GM19351 (cell line): ENCODE data around the gene BCAP31.
"Not testable (repeated sequence)": the region's sequence is repeated elsewhere in the genome, so short reads cannot be mapped to it uniquely, and the experiment has no call there.

Experiments
- ATAC-seq: cut with Tn5 transposase; IDR thresholded peaks from one replicate; pipeline ENCODE4 v1.9.1; 2021; ENCODE audit warnings: mild to moderate bottlenecking, moderate library complexity; ENCODE audit not compliant: unreplicated experiment

Gene BCAP31

GRCh38 chrX:153736071-153736820 lies 12.1 kb upstream of the BCAP31 start:
- ATAC-seq = no peak

DNA sequence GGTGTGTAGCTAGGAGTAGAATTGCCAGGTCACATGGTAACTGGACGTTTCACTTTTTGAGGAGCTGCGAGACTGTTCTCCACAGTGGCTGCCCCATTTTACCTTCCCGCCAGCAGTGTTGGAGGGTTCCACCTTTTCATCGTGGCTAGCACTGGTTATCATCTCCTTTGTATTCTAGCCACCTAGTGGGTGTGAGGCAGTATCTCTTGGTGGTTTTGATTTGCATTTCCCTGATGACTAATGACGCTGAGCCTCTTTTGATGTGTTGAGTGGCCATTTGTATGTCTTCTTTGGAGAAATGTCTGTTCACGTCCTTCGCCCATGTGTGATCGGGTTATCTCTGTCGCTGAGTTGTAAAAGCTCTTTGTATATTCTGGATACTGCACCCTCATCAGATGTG lies 11.1 kb upstream of the BCAP31 start:
- ATAC-seq = peak; percentile 75

DNA sequence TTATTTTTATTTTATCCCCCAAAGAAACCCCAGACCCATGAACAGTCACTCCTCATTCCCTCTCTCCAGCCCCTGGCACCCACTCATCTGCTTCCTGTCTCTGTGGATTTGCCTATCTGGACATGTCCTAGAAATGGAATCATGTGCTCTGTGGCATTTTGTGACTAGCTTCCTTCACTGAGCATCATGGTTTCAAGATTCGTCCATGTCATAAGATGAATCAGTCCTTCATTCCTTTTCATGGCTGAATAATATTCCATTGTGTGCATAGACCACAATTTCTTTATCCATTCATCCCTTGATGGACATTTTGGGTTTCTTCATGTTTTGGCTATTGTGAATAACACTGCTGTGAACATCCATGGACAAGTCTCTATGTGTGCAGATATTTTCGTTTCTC lies 10.7 kb upstream of the BCAP31 start:
- no peak for ATAC-seq

GRCh38 chrX:153733651-153734240 lies 9.6 kb upstream of the BCAP31 start:
- ATAC-seq = no peak

- ATAC-seq = no peak
These were observed 8.2 kb upstream of the BCAP31 start for GRCh38 chrX:153732401-153732800.

DNA sequence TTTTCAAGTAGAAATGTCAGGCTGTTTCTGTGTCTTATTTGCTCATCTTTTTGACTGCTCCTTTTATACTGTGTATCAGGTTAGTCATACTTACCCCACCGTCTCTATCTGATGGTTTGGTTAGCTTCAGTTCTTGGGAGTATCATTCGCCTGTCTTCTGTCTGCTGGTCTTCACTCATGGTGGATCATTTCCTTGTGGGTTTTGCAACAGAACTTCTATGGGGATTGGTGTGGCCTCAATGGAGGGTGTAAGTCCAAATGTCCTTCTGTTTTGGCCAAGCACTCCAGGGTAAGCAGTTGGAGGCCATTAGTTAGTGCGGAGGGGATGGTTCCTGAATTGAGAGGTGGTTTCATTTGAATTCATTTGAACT lies 7.6 kb upstream of the BCAP31 start:
- no peak for ATAC-seq

DNA sequence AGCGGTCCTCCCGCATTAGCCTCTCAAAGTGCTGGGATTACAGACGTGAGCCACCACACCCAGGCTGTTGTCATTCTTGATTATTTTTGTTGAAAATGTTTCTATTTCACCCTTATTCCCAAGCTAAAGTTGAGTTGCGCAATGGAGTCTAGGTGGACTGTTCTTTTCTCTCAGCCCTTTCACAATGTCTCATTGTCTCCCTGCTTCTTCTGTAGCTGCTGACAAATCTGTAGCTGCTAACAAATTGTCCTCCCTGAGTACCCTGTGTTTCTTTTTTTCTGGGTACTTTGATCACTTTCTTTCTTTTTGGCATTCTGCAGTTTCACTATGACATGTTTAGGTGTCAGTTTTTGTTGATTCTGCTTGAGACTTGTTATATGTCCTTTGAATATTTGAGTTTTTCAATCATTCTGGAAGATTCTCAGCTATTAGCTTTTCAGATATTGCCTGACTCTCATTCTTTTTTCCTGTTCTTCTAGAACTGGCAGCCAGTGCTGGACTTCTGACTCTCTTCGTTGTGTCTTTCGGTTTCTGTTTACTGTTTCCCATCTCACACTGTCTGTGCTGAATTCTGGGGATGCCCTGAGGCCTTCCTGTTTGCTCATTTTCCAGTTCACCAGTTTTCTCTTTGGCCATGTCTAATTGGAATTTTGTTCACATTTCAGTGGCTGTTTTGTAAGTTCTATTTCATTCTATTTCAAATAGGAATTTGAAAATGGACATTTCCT lies 7.1 kb upstream of the BCAP31 start:
- no peak for ATAC-seq

- ATAC-seq = not testable (repeated sequence)
These were observed 5.9 kb upstream of the BCAP31 start for GRCh38 chrX:153730115-153730514.

GRCh38 chrX:153728951-153729631 lies 4.9 kb upstream of the BCAP31 start:
- ATAC-seq = no peak

- ATAC-seq = no peak
These were observed 3.9 kb upstream of the BCAP31 start for GRCh38 chrX:153728095-153728494.

DNA sequence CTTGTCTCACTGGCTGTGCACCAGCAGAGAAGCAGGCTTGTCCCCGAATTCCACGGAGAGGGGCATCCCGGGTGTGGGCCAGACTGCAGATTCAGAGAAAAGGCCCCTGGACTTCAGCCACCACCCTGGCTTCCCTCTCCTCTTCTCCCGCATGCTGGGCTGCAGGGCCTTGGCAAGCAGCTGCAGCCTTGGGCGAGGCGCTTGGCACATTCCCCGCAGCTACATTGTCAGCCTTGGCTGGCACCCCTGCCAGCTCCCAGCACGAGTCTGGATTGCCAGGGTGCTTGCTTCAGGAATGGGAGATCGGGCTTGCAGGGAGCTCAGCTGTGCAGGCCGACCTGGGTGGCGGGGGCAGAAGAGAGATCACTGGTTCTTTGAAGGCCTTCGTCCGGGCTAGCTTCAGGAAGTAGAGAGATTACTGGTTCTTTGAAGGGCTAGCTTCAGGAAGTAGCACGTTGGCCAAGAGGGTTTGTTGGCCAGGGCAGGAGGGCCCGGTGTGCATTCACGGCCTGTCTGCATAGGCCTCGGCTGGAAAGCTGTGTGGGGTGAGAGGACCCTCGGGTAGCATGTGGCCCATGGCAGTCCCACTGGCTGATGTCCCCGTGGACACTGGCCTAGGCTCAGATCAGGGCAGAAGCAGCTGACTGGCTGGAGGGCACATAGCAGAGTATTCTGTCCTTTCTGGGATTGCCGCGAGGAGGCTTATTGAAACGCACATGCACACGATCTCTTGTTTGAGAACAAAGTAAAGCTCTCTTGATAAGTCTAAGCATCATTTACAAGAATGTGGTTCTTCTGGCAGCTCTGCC lies 3.1 kb upstream of the BCAP31 start:
- no peak for ATAC-seq

DNA sequence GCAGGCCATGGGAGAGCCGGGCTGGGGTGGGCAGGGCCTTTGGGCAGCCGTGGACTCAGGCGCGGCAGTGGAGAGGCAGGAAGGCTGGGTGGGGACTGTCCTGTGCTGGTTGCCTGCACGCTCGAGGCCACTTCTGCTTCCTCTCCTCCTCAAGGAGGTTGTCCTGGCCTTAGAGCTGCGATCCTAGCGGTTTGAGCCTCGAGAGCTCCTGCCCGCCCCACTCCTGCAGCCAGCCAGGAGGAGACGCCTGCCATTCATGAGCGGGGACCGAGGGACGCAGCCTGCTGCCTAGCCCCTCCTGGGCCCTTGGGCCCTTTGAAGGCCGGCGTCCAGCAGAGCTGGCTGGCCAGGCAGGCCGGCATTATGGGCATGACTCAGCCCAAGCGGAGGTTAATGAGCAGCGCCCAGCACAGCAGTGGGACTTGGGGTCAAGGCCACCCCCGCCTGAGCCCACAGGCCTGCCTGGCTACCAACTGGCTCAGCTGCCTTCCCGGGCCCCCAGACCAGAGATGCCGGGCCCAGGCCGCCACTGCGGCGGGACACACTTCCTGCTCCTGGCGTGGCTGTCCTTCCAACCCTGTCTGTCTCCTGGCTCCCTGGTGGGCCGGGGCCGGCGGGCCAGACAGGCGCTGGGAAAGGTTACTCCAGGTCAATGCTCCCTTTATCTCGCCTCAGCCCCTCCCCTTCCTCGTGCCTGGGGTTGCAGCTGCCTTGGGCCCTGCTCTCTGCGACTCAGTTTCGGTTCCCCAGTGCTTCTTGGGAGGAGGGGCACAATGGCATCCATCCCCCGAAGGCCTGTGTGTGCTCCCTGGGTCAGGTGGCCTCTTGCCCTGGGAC lies 2.3 kb upstream of the BCAP31 start:
- ATAC-seq = peak; percentile 51

GRCh38 chrX:153725832-153726285 lies 1.7 kb upstream of the BCAP31 start:
- no peak for ATAC-seq

DNA sequence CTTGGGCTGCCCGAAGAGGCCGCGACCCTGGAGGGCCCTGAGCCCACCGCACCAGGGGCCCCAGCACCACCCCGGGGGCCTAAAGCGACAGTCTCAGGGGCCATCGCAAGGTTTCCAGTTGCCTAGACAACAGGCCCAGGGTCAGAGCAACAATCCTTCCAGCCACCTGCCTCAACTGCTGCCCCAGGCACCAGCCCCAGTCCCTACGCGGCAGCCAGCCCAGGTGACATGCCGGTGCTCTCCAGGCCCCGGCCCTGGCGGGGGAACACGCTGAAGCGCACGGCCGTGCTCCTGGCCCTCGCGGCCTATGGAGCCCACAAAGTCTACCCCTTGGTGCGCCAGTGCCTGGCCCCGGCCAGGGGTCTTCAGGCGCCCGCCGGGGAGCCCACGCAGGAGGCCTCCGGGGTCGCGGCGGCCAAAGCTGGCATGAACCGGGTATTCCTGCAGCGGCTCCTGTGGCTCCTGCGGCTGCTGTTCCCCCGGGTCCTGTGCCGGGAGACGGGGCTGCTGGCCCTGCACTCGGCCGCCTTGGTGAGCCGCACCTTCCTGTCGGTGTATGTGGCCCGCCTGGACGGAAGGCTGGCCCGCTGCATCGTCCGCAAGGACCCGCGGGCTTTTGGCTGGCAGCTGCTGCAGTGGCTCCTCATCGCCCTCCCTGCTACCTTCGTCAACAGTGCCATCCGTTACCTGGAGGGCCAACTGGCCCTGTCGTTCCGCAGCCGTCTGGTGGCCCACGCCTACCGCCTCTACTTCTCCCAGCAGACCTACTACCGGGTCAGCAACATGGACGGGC lies 1.0 kb upstream of the BCAP31 start:
- ATAC-seq = no peak

DNA sequence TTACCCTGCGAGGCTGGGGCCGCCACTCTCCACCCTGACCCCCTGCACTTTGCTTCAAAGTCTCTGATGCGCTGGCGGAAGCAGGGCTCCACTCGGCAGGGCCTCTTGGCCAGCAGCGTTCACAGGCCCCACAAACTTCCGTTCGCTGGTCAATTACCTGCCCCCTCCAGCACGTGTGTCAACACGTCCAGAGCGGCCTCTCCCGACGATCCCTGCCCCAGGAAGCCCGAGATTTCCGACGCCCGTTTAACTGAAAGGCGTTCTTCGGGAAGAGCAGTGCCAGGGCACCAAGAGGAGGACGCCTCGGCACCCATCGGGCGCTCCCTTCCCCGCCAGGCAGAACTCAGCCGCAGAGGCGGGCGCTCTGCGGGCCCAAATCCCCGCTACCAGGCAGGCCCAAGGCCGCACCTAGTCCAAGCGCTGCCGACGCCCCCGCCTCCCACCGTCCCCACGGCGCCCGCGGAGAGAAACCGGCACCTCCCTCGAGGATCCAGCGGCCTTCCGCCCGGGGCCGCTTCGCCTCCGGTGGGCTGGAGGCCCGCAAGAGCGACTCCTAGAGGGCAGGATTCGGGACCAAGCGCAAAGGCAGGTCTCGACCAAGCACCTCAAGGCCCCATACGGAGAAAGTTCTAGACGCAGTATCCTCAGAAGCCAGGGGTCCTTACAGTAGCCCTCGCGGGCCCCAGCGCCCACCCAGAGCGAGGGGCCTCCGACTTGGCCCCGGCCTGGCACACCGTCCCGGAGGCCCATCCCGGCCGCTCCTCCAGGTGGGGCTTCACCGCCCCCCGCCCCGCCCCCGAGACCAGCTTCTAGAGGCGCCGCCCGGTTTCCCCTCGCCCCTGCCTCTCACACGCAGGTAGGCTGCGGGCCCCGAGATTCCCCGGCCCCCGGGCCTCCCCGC lies 586 bp downstream of the BCAP31 start:
- ATAC-seq = peak; percentile 30

DNA sequence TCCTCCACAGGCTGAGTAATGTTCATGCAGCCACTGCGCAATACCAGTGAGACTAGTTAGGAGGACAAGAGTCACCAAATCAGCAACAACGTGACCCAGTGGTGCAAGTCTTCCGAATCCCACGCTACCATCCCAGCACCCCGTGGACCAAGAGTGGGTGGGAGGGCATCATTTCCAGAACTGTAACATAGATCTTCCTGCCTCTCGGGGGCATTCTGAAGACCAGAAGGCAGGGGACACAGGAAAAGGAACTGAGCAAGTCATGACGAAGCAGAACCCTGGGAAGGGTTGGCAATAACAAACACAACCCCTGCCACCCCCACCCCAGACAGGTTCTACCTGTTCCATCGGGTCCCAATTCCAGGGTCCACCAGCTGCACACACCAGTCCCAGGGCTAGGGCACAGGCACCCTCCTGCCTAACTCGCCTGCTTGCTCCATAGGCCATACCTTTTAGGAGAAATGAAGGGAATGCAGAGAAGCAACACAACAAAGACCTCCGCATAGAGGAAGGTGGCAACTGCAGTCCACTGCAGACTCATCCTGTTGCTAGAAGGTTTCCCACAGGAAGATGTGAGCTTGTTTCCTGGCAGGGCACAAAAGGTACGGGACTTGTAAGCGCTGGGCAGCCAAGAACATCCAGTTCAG lies 1.4 kb downstream of the BCAP31 start:
- ATAC-seq = no peak

DNA sequence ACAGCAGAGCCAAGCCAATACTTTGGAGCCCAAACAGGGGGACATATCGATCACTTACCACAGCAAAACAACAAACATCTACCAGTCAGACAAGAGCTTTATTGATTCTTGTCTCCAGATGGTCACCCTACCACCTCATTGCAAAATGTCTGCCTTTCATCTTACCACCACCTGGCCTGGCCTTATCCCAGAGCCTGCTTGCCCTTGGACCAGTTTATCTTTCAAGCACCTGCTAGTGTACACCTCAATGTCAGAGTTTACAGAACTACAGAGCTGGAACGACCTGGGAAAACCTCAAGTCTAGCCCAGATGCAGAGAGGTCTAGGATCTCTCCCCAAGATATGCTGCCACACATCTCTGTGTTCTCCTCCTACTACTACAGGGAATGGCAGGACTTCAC lies 4.5 kb downstream of the BCAP31 start:
- ATAC-seq = no peak
